Memory B cell (primary cell): ENCODE results near the gene IHH.

ENCODE experiments used
- ATAC-seq: fragments of 150-1000 bp; cut with Tn5 transposase; 2 replicates; pipeline ENCODE4 v1.10.0; 2021; ENCODE audit warnings: low read depth, mild to moderate bottlenecking, moderate library complexity
- DNase-seq, 2 donors: peaks; one replicate each; pipeline ENCODE4 v3.0.0; 2022; ENCODE audit warnings: low spot score in 2 of 2
- H3K27ac Mint-ChIP-seq: one replicate; pipeline ENCODE4 v1.8.0; 2022; ENCODE audit warnings: mild to moderate bottlenecking, moderate library complexity, mixed read lengths
- H3K27me3 Mint-ChIP-seq: one replicate; pipeline ENCODE4 v1.8.0; 2022; ENCODE audit warnings: mixed read lengths
- H3K36me3 Mint-ChIP-seq: one replicate; pipeline ENCODE4 v1.8.0; 2022; ENCODE audit warnings: mild to moderate bottlenecking, mixed read lengths
- H3K4me1 Mint-ChIP-seq: one replicate; pipeline ENCODE4 v1.8.0; 2022; ENCODE audit warnings: mixed read lengths
- H3K4me3 Mint-ChIP-seq: one replicate; pipeline ENCODE4 v1.8.0; 2022; ENCODE audit warnings: mild to moderate bottlenecking, moderate library complexity, mixed read lengths
- H3K9me3 Mint-ChIP-seq: one replicate; pipeline ENCODE4 v1.8.0; 2022; ENCODE audit warnings: mixed read lengths

Gene IHH

DNA sequence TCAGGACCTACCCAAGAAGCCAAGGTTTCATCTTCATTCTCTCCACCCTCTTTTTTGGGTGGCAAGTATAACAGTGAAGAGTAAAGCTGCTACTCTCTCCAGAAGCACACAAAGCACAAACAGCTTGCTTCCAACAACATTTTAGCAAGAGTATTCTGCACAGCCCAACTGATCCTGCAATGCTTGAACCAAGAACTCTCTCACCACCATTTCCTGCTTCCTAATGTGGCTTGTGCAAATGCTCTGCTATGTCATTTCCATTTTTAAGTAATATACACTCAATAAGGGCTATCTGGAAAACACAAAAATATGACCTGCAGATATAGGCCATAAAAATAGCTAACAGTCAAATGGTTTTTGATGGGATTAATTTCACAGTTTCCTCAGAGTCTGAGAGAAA is 24.1 kb upstream of the IHH start:
- Mint-ChIP-seq H3K4me3 (no peak overlapping the region), H3K27ac (no peak overlapping the region), H3K36me3 (peaks cover 11% of the 10 kb centered on the region), H3K9me3 (no peaks in the 10 kb centered on the region), H3K27me3 (no peaks in the 10 kb centered on the region), H3K4me1 (peaks cover 12% of the 10 kb centered on the region)
- DNase-seq (no peak), ATAC-seq (no peak)

DNA sequence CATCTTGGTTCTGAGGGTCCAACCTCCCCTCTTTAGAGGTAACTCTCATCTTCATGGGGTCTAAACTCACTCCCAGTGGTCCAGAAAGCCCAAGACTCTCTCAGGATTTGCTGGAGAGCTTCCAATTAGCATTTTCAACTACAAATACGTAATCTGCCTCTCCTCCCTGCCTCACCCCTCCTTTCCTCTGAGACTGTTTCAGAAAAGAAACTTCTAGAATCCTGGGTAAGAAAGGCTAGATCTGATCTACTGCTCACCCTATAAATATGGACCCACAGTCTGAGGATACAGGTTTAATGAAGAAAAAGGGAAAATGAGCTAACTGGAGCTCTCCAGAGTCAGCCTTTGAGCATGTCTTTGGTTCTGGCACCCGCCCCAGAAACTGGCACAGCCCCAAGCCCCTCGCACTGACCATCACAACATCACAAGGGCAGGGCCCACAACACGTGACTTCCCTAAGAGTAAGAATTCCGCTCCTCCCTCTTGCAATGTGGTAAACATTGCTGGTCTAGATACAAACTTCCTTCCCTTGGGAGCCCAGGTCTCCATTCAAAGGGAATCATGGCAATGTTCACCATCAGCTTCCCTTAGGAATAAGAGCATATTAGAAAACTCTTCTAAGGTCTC is 21.7 kb upstream of the IHH start:
- peaks cover 11% of the 10 kb centered on the region for H3K36me3 Mint-ChIP-seq
- ATAC-seq (no peak), DNase-seq (no peak)
- peaks cover 12% of the 10 kb centered on the region for H3K4me1 Mint-ChIP-seq
- no peak overlapping the region for H3K4me3 Mint-ChIP-seq
- no peaks in the 10 kb centered on the region for H3K9me3 Mint-ChIP-seq
- no peaks in the 10 kb centered on the region for H3K27me3 Mint-ChIP-seq
- H3K27ac Mint-ChIP-seq, result no peak overlapping the region

- Mint-ChIP-seq H3K27me3 (no peaks in the 10 kb centered on the region), H3K27ac (no peak overlapping the region), H3K4me3 (no peak overlapping the region), H3K9me3 (no peaks in the 10 kb centered on the region), H3K36me3 (peaks cover 12% of the 10 kb centered on the region), H3K4me1 (peaks cover 10% of the 10 kb centered on the region)
- ATAC-seq (no peak), DNase-seq (no peak)
Observed at GRCh38 chr2:219081701-219082331, 21.1 kb upstream of the IHH start.

DNA sequence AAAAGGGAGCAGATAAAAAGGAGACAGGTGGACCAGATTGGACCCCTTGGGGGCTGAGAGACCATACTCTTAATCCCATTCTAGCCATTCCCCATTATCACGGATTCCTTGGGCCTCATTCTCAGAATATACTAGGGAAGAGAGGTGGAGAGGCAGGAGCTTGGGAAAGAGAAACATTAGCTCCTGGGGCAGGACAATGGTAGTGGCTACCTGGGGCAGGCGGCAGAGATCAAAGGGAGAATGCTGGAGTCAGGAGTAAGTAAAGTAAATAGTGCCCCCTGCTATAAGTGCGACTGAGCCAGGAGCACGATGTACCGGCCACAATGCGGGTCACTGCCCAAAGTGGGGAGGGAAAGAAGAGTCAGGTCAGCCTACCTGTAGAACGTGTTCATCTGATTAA is 20.4 kb upstream of the IHH start:
- peaks cover 13% of the 10 kb centered on the region for H3K36me3 Mint-ChIP-seq
- no peak overlapping the region for H3K4me3 Mint-ChIP-seq
- DNase-seq (no peak), ATAC-seq (no peak)
- peaks cover 10% of the 10 kb centered on the region for H3K4me1 Mint-ChIP-seq
- H3K9me3 Mint-ChIP-seq, result no peaks in the 10 kb centered on the region
- no peaks in the 10 kb centered on the region for H3K27me3 Mint-ChIP-seq
- H3K27ac Mint-ChIP-seq, result no peak overlapping the region

DNA sequence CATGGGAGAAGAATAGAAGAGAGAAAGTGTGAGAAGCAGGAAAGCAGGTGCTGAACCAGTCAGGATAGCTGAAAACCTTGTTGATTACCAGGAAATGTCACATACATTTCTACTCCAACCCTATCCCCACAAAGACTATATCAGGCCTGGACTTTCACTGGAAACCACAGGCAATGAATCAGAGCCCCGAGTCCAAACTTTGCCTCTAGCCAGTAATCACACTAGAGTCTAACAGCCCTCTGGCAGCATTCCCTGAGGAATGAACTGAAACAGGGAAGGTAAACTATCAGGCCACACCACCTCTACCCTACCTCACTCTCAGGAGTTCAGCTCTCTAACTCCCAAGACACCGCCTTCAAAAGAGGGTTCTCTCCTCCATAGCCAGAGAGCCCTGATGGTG is 18.7 kb upstream of the IHH start:
- no peak for DNase-seq
- Mint-ChIP-seq H3K4me1 (peaks cover 10% of the 10 kb centered on the region), H3K27me3 (no peaks in the 10 kb centered on the region), H3K9me3 (no peaks in the 10 kb centered on the region), H3K4me3 (no peak overlapping the region), H3K27ac (no peak overlapping the region), H3K36me3 (peaks cover 22% of the 10 kb centered on the region)
- ATAC-seq, result no peak

GRCh38 chr2:219078951-219079350 is 18.2 kb upstream of the IHH start:
- H3K36me3 Mint-ChIP-seq, result peaks cover 26% of the 10 kb centered on the region
- DNase-seq, result no peak
- no peak for ATAC-seq
- no peak overlapping the region for H3K4me3 Mint-ChIP-seq
- no peaks in the 10 kb centered on the region for H3K9me3 Mint-ChIP-seq
- no peak overlapping the region for H3K27ac Mint-ChIP-seq
- peaks cover 10% of the 10 kb centered on the region for H3K4me1 Mint-ChIP-seq
- no peaks in the 10 kb centered on the region for H3K27me3 Mint-ChIP-seq

GRCh38 chr2:219078126-219078525 is 17.4 kb upstream of the IHH start:
- ATAC-seq, result no peak
- H3K4me3 Mint-ChIP-seq, result no peak overlapping the region
- peaks cover 10% of the 10 kb centered on the region for H3K4me1 Mint-ChIP-seq
- H3K36me3 Mint-ChIP-seq, result peaks cover 27% of the 10 kb centered on the region
- DNase-seq, result no peak
- H3K27me3 Mint-ChIP-seq, result no peaks in the 10 kb centered on the region
- no peaks in the 10 kb centered on the region for H3K9me3 Mint-ChIP-seq
- no peak overlapping the region for H3K27ac Mint-ChIP-seq

- Mint-ChIP-seq H3K27ac (no peak overlapping the region), H3K4me3 (no peak overlapping the region), H3K27me3 (no peaks in the 10 kb centered on the region), H3K36me3 (peaks cover 31% of the 10 kb centered on the region), H3K9me3 (no peaks in the 10 kb centered on the region), H3K4me1 (no peaks in the 10 kb centered on the region)
- DNase-seq (no peak), ATAC-seq (no peak)
Observed at GRCh38 chr2:219076253-219076652, 15.5 kb upstream of the IHH start.

DNA sequence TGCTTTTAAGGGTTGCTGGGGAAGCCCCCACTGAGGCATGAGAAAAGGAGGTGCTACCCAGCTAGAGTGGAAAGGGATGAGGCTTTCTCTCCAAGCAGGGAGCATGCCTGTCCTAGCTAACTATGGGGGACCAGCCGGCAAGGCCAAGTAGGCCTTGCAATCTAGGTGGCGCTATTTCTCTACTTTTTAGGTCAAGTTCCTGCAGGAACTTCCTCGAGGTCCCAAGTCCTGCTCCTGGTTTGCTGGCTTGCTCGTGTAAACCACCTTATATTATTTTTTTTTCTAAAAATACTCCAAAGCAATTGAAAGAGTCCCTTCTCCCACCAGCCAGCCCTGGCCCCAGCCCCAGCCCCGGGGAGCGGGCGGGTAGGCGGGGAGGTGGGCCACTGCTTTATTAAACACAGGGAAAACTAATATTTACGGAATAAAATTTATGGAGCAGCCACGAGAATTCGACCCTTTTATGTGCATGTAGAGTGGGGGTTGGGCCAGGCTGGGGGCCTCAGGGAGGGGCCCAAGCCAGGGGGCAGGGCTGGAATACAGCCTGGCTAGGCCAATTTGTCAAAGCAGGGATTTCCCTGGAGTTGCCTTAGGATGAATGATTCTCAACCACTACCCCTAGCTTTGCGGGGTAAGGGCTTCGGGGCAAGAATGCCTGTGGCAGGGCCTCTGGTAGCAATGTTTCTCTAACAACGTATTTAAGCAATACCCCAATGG is 12.8 kb upstream of the IHH start:
- Mint-ChIP-seq H3K4me3 (no peak overlapping the region), H3K4me1 (no peaks in the 10 kb centered on the region), H3K36me3 (peaks cover 33% of the 10 kb centered on the region), H3K27me3 (no peaks in the 10 kb centered on the region), H3K27ac (no peak overlapping the region), H3K9me3 (no peaks in the 10 kb centered on the region)
- ATAC-seq (no peak), DNase-seq (no peak)

DNA sequence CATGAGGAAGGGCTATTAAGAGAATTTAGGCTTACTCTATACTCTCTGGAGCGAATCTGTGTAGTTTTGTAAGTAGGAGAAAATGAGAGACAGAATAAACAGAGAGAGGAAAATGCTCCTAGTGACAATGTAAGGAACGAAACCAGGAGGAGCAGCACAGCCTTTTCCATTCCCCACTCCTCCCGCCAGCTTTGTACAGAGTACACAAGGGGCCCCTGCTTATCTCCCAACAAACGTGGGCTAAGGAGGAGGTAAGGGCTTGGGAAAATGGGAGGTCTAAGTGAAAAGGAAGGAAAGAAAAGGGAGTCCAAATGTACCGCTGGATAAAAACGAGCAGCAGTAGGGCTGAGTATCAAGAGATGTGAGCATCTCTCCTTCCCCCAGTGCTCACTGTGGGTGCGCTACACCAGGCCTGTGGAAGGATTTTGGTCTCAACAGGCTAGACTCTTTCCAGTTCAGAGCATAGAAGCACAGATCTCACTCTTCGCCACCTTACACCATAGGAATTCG is 12.1 kb upstream of the IHH start:
- no peaks in the 10 kb centered on the region for H3K4me1 Mint-ChIP-seq
- H3K27ac Mint-ChIP-seq, result no peak overlapping the region
- no peaks in the 10 kb centered on the region for H3K9me3 Mint-ChIP-seq
- no peaks in the 10 kb centered on the region for H3K27me3 Mint-ChIP-seq
- ATAC-seq (no peak), DNase-seq (no peak)
- H3K4me3 Mint-ChIP-seq, result no peak overlapping the region
- peaks cover 33% of the 10 kb centered on the region for H3K36me3 Mint-ChIP-seq

- ATAC-seq (no peak), DNase-seq (no peak)
- H3K9me3 Mint-ChIP-seq, result no peaks in the 10 kb centered on the region
- no peak overlapping the region for H3K4me3 Mint-ChIP-seq
- no peak overlapping the region for H3K27ac Mint-ChIP-seq
- peaks cover 28% of the 10 kb centered on the region for H3K36me3 Mint-ChIP-seq
- H3K27me3 Mint-ChIP-seq, result no peaks in the 10 kb centered on the region
- no peaks in the 10 kb centered on the region for H3K4me1 Mint-ChIP-seq
Observed at GRCh38 chr2:219071131-219071816, 10.6 kb upstream of the IHH start.

DNA sequence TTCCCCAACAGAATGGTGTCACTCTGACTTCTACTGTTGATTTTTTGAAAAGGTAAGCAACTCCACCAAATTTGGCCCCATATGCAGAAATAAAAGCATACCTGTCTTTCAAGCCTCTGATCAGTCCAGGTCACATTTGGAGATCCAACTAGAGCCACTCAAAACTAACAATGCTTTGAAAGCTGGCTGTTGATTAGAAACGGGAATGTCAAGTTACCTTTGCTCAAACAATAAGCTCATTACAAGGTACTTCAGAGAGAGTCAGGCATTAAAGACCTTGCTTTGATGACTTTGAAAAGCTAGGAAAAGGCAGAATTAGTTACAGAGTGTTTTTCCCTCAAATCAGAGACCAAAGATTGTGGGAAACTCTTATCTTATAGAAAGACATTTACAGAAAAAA is 4.8 kb upstream of the IHH start:
- Mint-ChIP-seq H3K27ac (no peak overlapping the region), H3K4me1 (peaks cover 3% of the 10 kb centered on the region), H3K36me3 (peaks cover 8% of the 10 kb centered on the region), H3K4me3 (no peak overlapping the region), H3K9me3 (no peaks in the 10 kb centered on the region), H3K27me3 (peaks cover 7% of the 10 kb centered on the region)
- DNase-seq, result no peak
- ATAC-seq, result no peak

DNA sequence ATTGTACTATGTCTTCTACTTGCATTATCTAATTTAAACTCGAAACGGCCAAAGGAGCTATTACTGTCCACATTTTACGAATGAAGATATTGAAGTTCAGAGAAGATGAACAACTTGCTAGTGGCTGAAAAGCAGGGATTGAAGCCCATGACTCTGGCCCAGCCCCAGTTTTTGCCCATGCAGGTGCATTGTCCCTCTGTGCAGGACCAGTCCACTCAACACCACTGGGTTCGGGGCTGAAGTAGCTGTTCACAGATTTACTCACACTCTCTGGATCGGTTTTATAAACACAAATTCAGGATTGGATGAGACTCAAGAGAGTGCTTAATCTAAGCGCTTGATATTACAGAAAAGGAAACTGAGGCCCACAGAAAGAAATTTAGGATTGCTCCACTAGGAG is 1.4 kb upstream of the IHH start:
- Mint-ChIP-seq H3K4me3 (no peak overlapping the region), H3K4me1 (peaks cover 13% of the 10 kb centered on the region), H3K27ac (no peak overlapping the region), H3K9me3 (no peaks in the 10 kb centered on the region), H3K36me3 (no peaks in the 10 kb centered on the region), H3K27me3 (peaks cover 19% of the 10 kb centered on the region)
- ATAC-seq, result no peak
- DNase-seq, result no peak
